A549 (cell line): Measurements from ENCODE around the gene PHGDH.

Experiments
- ESRRA ChIP-seq: fragments of 150-350 bp; IDR thresholded peaks from 2 replicates; pipeline ENCODE4 v1.6.1; 2014; ENCODE audit warnings: mild to moderate bottlenecking, low read length, borderline replicate concordance
- JUNB ChIP-seq: fragments of >200 bp; sonication (Bioruptor Twin); formaldehyde crosslinking; IDR thresholded peaks from 2 replicates; pipeline ENCODE4 v1.6.1; 2016
- MAFK ChIP-seq: fragments of 450-650 bp; IDR thresholded peaks from 2 replicates; pipeline ENCODE4 v1.6.1; 2014; ENCODE audit not compliant: partially characterized antibody
- POLR2A ChIP-seq: IDR thresholded peaks from 2 replicates; pipeline ENCODE4 v1.6.1; 2012; ENCODE audit warnings: mild to moderate bottlenecking, low read length
- TF ChIP-seq, protein P1 (sequence below): fragments of 200-600 bp; sonication (generic); IDR thresholded peaks from 2 replicates; pipeline ENCODE4 v1.6.1; 2016; ENCODE audit warnings: antibody characterized with exemption, mild to moderate bottlenecking, moderate library complexity

DNA sequence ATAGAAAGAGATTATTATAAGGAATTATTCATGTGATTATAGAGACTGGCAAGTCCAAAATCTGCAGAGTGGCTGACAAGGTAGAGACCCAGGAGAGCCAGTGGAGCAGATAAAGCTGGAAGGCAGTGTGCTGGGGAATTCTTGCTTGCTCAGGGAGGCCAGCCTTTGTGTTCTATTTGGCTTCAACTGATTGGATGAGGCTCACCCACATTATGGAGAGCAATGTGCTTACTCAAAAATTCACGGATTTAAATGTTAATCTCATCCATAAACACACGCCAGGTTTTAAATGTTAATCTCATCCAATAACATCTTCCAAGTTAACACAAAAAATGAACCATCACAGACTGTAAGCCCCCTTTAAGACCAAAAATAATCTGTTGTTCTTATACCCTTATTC, 30.2 kb upstream of the PHGDH start:
- no peak for TF ChIP-seq ESRRA
- TF ChIP-seq POLR2A, result no peak
- TF ChIP-seq, protein P1, sequence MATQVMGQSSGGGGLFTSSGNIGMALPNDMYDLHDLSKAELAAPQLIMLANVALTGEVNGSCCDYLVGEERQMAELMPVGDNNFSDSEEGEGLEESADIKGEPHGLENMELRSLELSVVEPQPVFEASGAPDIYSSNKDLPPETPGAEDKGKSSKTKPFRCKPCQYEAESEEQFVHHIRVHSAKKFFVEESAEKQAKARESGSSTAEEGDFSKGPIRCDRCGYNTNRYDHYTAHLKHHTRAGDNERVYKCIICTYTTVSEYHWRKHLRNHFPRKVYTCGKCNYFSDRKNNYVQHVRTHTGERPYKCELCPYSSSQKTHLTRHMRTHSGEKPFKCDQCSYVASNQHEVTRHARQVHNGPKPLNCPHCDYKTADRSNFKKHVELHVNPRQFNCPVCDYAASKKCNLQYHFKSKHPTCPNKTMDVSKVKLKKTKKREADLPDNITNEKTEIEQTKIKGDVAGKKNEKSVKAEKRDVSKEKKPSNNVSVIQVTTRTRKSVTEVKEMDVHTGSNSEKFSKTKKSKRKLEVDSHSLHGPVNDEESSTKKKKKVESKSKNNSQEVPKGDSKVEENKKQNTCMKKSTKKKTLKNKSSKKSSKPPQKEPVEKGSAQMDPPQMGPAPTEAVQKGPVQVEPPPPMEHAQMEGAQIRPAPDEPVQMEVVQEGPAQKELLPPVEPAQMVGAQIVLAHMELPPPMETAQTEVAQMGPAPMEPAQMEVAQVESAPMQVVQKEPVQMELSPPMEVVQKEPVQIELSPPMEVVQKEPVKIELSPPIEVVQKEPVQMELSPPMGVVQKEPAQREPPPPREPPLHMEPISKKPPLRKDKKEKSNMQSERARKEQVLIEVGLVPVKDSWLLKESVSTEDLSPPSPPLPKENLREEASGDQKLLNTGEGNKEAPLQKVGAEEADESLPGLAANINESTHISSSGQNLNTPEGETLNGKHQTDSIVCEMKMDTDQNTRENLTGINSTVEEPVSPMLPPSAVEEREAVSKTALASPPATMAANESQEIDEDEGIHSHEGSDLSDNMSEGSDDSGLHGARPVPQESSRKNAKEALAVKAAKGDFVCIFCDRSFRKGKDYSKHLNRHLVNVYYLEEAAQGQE, result no peak
- TF ChIP-seq JUNB, result no peak
- no peak for TF ChIP-seq MAFK
